ENCODE measurements around the gene KRTAP5-9.

DNA sequence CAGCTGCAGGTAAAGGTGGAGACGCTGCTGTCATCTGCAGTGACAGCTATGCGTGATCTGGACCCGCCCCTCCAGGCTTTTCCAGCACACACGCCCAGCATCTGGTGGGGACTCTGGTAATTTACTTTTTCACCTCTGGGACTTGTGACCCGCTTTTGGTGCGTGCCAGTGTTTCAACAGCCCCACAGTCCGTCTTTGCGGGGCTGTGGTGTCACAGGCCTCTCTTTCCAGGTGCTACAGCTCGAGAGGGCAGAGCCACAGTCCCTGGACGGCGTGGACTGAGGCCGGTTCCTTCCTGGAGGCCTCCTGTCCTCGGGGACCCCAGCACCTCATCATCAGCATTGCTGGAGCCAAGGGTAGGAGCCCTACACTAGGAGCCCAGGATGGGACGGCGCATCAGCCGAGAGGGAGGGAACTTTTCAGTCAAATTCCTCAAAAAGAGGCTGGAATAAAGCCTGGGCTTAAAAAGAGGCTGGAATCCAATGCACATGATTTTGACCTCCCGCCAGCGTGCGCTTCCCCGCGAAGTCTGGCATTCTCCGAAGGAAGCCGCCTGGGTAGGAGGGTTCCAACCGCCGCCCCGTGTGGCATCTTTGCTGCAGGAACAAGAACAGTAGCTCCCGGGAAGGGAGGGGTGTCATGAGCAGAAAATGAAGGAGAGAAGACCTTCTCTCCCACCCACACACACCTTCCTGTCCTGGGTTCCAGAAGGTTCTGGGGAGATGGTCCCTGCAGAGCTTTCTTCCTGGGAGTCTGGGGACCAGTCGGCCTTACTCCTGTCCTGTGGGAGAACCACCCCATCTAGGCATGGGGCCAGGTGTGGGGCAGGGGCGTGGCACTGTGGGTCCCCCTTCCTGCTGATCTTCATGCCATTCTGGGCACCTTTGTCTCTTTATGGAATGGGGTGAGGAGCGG lies 46.9 kb upstream of the KRTAP5-9 start:
- TF ChIP-seq, protein P1, sequence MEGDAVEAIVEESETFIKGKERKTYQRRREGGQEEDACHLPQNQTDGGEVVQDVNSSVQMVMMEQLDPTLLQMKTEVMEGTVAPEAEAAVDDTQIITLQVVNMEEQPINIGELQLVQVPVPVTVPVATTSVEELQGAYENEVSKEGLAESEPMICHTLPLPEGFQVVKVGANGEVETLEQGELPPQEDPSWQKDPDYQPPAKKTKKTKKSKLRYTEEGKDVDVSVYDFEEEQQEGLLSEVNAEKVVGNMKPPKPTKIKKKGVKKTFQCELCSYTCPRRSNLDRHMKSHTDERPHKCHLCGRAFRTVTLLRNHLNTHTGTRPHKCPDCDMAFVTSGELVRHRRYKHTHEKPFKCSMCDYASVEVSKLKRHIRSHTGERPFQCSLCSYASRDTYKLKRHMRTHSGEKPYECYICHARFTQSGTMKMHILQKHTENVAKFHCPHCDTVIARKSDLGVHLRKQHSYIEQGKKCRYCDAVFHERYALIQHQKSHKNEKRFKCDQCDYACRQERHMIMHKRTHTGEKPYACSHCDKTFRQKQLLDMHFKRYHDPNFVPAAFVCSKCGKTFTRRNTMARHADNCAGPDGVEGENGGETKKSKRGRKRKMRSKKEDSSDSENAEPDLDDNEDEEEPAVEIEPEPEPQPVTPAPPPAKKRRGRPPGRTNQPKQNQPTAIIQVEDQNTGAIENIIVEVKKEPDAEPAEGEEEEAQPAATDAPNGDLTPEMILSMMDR (optimal IDR thresholded peaks at IDR 0.05 in 1 of 3, IDR thresholded peaks at IDR 0.05 in 1 of 3, conservative IDR thresholded peaks at IDR 0.05 in 1 of 3; ENCODE audit: extremely low read depth in 1 of 3, insufficient read depth in 2 of 3, low read length in 3 of 3): no peak
- TF ChIP-seq EZH2 (IDR thresholded peaks at IDR 0.05; ENCODE audit: low read length): no peak

All from keratinocyte (primary cell).